K562 (cell line): ENCODE data around the gene PIP5KL1. TPM values are rescaled to one million over a fixed set of nuclear protein-coding genes. Genes with fewer than 3 reads are reported as not detected.

Experiments
- ILK ChIP-seq: fragments of 450-650 bp; IDR thresholded peaks from 2 replicates; pipeline ENCODE4 v1.6.1; 2016; ENCODE audit warnings: missing genetic modification characterization, low read depth, mild to moderate bottlenecking, missing compliant biosample characterization, moderate library complexity, borderline replicate concordance
- JUNB ChIP-seq: fragments of 450-650 bp; formaldehyde crosslinking; conservative IDR thresholded peaks from 2 replicates; pipeline ENCODE4 v1.4.0; 2020; ENCODE audit warnings: mild to moderate bottlenecking
- JUND ChIP-seq, 2 experiments: IDR thresholded peaks; 2 replicates in 1 of 2; 3 replicates in 1 of 2; pipeline ENCODE4 v1.6.1; 2011; ENCODE audit warnings: borderline replicate concordance in 2 of 2, low read depth in 2 of 2, low read length in 2 of 2, improper control_type of control experiment in 1 of 2, missing biosample characterization in 1 of 2, missing genetic modification characterization in 1 of 2, missing genetic modification reagents in 1 of 2
- ZKSCAN8 ChIP-seq: fragments of 200-800 bp; sonication (Bioruptor generic); IDR thresholded peaks from 2 replicates; pipeline ENCODE4 v1.6.1; 2016; ENCODE audit warnings: missing genetic modification characterization, missing compliant biosample characterization
- ZNF830 ChIP-seq: fragments of 250-450 bp; sonication (Bioruptor Pico); IDR thresholded peaks from 2 replicates; pipeline ENCODE4 v1.5.0; 2021; ENCODE audit warnings: mild to moderate bottlenecking
- polyA plus RNA-seq, 8 experiments: library from polyadenylated mRNA; depleted of rRNA in 4 of 8; stranded (reverse) in 5 of 8; unstranded in 3 of 8; fragments of >200 nt; fragmentation: Nextera tagmentation in 2 of 8; fragmentation: Illumina TruSeq in 1 of 8; extraction: Ambion mirVana in 2 of 8; extraction: Trizol in 1 of 8; gene quantifications; 2 replicates each; pipeline versions ENCODE4 v1.2.1 to v1.2.3, GENCODE V29; 2011 to 2014; ENCODE audit warnings: inconsistent platforms in 1 of 8, missing spikeins in 1 of 8
- total RNA-seq, 7 experiments: library from RNA; depleted of rRNA in 6 of 7; stranded (reverse); fragments of >200 nt in 6 of 7; fragmentation: Illumina TruSeq in 2 of 7; extraction: Trizol in 2 of 7; gene quantifications; 2 replicates each; pipeline versions ENCODE4 v1.2.1 to v1.2.3, GENCODE V29; 2011 to 2021; ENCODE audit warnings: low replicate concordance in 1 of 7
- TF ChIP-seq, protein P1 (sequence below): IDR thresholded peaks from 3 replicates; pipeline ENCODE4 v1.6.1; 2011; ENCODE audit warnings: borderline replicate concordance, mild to moderate bottlenecking, moderate library complexity; ENCODE audit not compliant: insufficient read length; ENCODE audit errors: extremely low read depth
- TF ChIP-seq, protein P2 (sequence below), 2 experiments: IDR thresholded peaks; 2 replicates each; pipeline ENCODE4 v1.6.1; 2011; ENCODE audit warnings: borderline replicate concordance in 1 of 2, control low read depth in 1 of 2, low read depth in 1 of 2, low read length in 1 of 2, mild to moderate bottlenecking in 1 of 2, mixed read lengths in 1 of 2, moderate library complexity in 1 of 2; ENCODE audit not compliant: insufficient read depth in 1 of 2, insufficient read length in 1 of 2, poor library complexity in 1 of 2, severe bottlenecking in 1 of 2; ENCODE audit errors: extremely low read depth in 1 of 2
- TF ChIP-seq, protein P3 (sequence below): fragments of 450-650 bp; IDR thresholded peaks from 2 replicates; pipeline ENCODE4 v1.6.1; 2017; ENCODE audit warnings: antibody characterized with exemption, mild to moderate bottlenecking

Gene PIP5KL1
- total and polyA plus RNA-seq, 9 of the 15 experiments (the other 6 are each of a cell fraction or from before 2014, with no cell fraction given), result 0.18 to 4.8 (median 1.2) TPM

- TF ChIP-seq, protein P1, sequence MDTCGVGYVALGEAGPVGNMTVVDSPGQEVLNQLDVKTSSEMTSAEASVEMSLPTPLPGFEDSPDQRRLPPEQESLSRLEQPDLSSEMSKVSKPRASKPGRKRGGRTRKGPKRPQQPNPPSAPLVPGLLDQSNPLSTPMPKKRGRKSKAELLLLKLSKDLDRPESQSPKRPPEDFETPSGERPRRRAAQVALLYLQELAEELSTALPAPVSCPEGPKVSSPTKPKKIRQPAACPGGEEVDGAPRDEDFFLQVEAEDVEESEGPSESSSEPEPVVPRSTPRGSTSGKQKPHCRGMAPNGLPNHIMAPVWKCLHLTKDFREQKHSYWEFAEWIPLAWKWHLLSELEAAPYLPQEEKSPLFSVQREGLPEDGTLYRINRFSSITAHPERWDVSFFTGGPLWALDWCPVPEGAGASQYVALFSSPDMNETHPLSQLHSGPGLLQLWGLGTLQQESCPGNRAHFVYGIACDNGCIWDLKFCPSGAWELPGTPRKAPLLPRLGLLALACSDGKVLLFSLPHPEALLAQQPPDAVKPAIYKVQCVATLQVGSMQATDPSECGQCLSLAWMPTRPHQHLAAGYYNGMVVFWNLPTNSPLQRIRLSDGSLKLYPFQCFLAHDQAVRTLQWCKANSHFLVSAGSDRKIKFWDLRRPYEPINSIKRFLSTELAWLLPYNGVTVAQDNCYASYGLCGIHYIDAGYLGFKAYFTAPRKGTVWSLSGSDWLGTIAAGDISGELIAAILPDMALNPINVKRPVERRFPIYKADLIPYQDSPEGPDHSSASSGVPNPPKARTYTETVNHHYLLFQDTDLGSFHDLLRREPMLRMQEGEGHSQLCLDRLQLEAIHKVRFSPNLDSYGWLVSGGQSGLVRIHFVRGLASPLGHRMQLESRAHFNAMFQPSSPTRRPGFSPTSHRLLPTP, result no peak
- 0 out of 2 replicates have a peak, but pooled peaks have one; percentile 18 for TF ChIP-seq JUND (IDR thresholded peaks at IDR 0.05; ENCODE audit: borderline replicate concordance, low read depth, low read length)
- TF ChIP-seq JUND (tag; IDR thresholded peaks at IDR 0.05; ENCODE audit: borderline replicate concordance, low read depth, low read length), result no peak
- TF ChIP-seq, protein P2, sequence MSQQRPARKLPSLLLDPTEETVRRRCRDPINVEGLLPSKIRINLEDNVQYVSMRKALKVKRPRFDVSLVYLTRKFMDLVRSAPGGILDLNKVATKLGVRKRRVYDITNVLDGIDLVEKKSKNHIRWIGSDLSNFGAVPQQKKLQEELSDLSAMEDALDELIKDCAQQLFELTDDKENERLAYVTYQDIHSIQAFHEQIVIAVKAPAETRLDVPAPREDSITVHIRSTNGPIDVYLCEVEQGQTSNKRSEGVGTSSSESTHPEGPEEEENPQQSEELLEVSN (IDR thresholded peaks at IDR 0.05; ENCODE audit: borderline replicate concordance in 1 of 2, extremely low read depth in 1 of 2, insufficient read depth in 1 of 2, insufficient read length in 1 of 2, low read depth in 1 of 2, low read length in 1 of 2, poor library complexity in 1 of 2, severe bottlenecking in 1 of 2), result peak in 1 of 2 experiments; percentile 27
- no peak for TF ChIP-seq ILK (tag)
- TF ChIP-seq ZNF830 (CRISPR knock-in tag), result no peak
- no peak for TF ChIP-seq JUNB (CRISPR knock-in tag)
- no peak for TF ChIP-seq ZKSCAN8 (CRISPR knock-in tag)
- TF ChIP-seq, protein P3, sequence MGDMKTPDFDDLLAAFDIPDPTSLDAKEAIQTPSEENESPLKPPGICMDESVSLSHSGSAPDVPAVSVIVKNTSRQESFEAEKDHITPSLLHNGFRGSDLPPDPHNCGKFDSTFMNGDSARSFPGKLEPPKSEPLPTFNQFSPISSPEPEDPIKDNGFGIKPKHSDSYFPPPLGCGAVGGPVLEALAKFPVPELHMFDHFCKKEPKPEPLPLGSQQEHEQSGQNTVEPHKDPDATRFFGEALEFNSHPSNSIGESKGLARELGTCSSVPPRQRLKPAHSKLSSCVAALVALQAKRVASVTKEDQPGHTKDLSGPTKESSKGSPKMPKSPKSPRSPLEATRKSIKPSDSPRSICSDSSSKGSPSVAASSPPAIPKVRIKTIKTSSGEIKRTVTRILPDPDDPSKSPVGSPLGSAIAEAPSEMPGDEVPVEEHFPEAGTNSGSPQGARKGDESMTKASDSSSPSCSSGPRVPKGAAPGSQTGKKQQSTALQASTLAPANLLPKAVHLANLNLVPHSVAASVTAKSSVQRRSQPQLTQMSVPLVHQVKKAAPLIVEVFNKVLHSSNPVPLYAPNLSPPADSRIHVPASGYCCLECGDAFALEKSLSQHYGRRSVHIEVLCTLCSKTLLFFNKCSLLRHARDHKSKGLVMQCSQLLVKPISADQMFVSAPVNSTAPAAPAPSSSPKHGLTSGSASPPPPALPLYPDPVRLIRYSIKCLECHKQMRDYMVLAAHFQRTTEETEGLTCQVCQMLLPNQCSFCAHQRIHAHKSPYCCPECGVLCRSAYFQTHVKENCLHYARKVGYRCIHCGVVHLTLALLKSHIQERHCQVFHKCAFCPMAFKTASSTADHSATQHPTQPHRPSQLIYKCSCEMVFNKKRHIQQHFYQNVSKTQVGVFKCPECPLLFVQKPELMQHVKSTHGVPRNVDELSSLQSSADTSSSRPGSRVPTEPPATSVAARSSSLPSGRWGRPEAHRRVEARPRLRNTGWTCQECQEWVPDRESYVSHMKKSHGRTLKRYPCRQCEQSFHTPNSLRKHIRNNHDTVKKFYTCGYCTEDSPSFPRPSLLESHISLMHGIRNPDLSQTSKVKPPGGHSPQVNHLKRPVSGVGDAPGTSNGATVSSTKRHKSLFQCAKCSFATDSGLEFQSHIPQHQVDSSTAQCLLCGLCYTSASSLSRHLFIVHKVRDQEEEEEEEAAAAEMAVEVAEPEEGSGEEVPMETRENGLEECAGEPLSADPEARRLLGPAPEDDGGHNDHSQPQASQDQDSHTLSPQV, result 0 out of 2 replicates have a peak, but pooled peaks have one; percentile 53
Measured at GRCh38 chr9:127915325-127915752, 15.2 kb downstream of the PIP5KL1 start (continued).
